HG03108 (cell line): ENCODE measurements around the gene ATXN7L3.

Experiments
- ATAC-seq: cut with Tn5 transposase; IDR thresholded peaks from one replicate; pipeline ENCODE4 v1.9.1; 2021; ENCODE audit warnings: moderate library complexity; ENCODE audit not compliant: unreplicated experiment

The ATXN7L3 gene

GRCh38 chr17:44219108-44219615, 19.5 kb upstream of the ATXN7L3 start:
- ATAC-seq, result peak; percentile 27

- ATAC-seq, result peak; percentile 23
Measured at GRCh38 chr17:44218344-44219107, 18.8 kb upstream of the ATXN7L3 start.

GRCh38 chr17:44217738-44218343, 18.2 kb upstream of the ATXN7L3 start:
- no peak for ATAC-seq

- ATAC-seq, result no peak
Measured at GRCh38 chr17:44216694-44217093, 17.0 kb upstream of the ATXN7L3 start.

- no peak for ATAC-seq
Measured at GRCh38 chr17:44216173-44216572, 16.5 kb upstream of the ATXN7L3 start.

- ATAC-seq, result no peak
Measured at GRCh38 chr17:44214896-44215295, 15.2 kb upstream of the ATXN7L3 start.

GRCh38 chr17:44214230-44214494, 14.5 kb upstream of the ATXN7L3 start:
- no peak for ATAC-seq

- ATAC-seq, result no peak
Measured at GRCh38 chr17:44213403-44214229, 13.9 kb upstream of the ATXN7L3 start.

GRCh38 chr17:44212507-44213402, 13.1 kb upstream of the ATXN7L3 start:
- no peak for ATAC-seq

- no peak for ATAC-seq
Measured at GRCh38 chr17:44211281-44212265, 11.9 kb upstream of the ATXN7L3 start.

- peak; percentile 76 for ATAC-seq
Measured at GRCh38 chr17:44210342-44211192, 10.9 kb upstream of the ATXN7L3 start.

- ATAC-seq, result no peak
Measured at GRCh38 chr17:44209786-44210341, 10.2 kb upstream of the ATXN7L3 start.

GRCh38 chr17:44207743-44208142, 8.1 kb upstream of the ATXN7L3 start:
- ATAC-seq, result no peak

- ATAC-seq, result no peak
Measured at GRCh38 chr17:44207319-44207718, 7.6 kb upstream of the ATXN7L3 start.

GRCh38 chr17:44206825-44207155, 7.1 kb upstream of the ATXN7L3 start:
- no peak for ATAC-seq

GRCh38 chr17:44205962-44206824, 6.5 kb upstream of the ATXN7L3 start:
- no peak for ATAC-seq

GRCh38 chr17:44204441-44204882, 4.8 kb upstream of the ATXN7L3 start:
- ATAC-seq, result no peak
